ENCODE data around the gene TBX2. TPM values are rescaled to one million over a fixed set of nuclear protein-coding genes. Genes with fewer than 3 reads are reported as not detected.

TBX2 gene
- total and polyA plus RNA-seq, 2 of the 4 experiments (the other 2 are of a cell fraction): 20.1 to 64.1 TPM

- no peak overlapping the region for H2BK5ac ChIP-seq (ENCODE audit: low read depth, low read length, poor library complexity, severe bottlenecking)
- no peaks in the 10 kb centered on the region for H3K36me3 ChIP-seq (ENCODE audit: control insufficient read depth, insufficient read depth, low read length)
- no peaks in the 10 kb centered on the region for H4K20me1 ChIP-seq (ENCODE audit: insufficient read depth, low read length)
- no peak overlapping the region for H3K9ac ChIP-seq (ENCODE audit: low read depth, low read length)
- H3K4ac ChIP-seq (ENCODE audit: low read depth, low read length): no peak overlapping the region; the same call in 1 of the 2 replicates
- no peak overlapping the region for H4K5ac ChIP-seq (ENCODE audit: low read depth, low read length)
- dilution Hi-C loops (cut with HindIII; ENCODE audit: low sequenced_read_pairs, unreplicated experiment) (no loop called here), intact Hi-C loops (cut with micrococcal nuclease) (no loop called here), in situ Hi-C loops (cut with MboI; ENCODE audit: low sequenced_read_pairs) (no loop called here)
- peak overlapping the region; percentile 7; the same call in 1 of the 2 replicates for H3K23ac ChIP-seq (ENCODE audit: low read depth, low read length)
- H3K18ac ChIP-seq (ENCODE audit: low read depth, low read length): no peak overlapping the region
- no peaks in the 10 kb centered on the region for H3K27me3 ChIP-seq (ENCODE audit: control insufficient read depth, insufficient read depth, low read length)
- no peak overlapping the region for H3K27ac ChIP-seq (ENCODE audit: insufficient read depth, low read length)
- DNase-seq (no peak), ATAC-seq (ENCODE audit: low read depth) (no peak)
- no TSS peak for BruUV-seq (replicated peaks)
- H2AFZ ChIP-seq (replicated peaks; ENCODE audit: low read length, poor library complexity): no peak overlapping the region
- ChIA-PET POLR2A (ENCODE audit: unreplicated experiment) (interaction anchor here (0.5 kb wide), 1 partner anchor 9 kb away, joined by 3 read pairs; no protein-coding TSS in a partner anchor), CTCF (no interaction called here)
- H2AK5ac ChIP-seq (ENCODE audit: low read depth, low read length): peak overlapping the region; percentile 9; the same call in 1 of the 2 replicates
- TF ChIP-seq MAZ (IDR thresholded peaks at IDR 0.05; ENCODE audit: borderline replicate concordance, low read depth, low read length) (no peak), RFX5 (IDR thresholded peaks at IDR 0.05; ENCODE audit: low read depth, low read length) (no peak)
- no peak overlapping the region for H2BK15ac ChIP-seq (ENCODE audit: low read depth, low read length)
- no peak overlapping the region for H2AK9ac ChIP-seq (replicated peaks; ENCODE audit: low read depth, low read length, poor library complexity)
- no peak overlapping the region for H4K91ac ChIP-seq (ENCODE audit: insufficient read depth, low read depth, low read length)
- no CpG with 5 or more reads among the region's 8 CpGs for WGBS, 2 experiments (ENCODE audit: extremely low coverage in 2 of 2, insufficient read length in 1 of 2)
- H3K4me1 ChIP-seq (ENCODE audit: control insufficient read depth, insufficient read depth, low read length): no peaks in the 10 kb centered on the region; the same call in 1 of the 2 replicates
- no peak overlapping the region for H3K4me2 ChIP-seq (ENCODE audit: low read depth, low read length)
- no peak overlapping the region for H2BK20ac ChIP-seq (ENCODE audit: low read depth, low read length)
- no peak overlapping the region for H3K56ac ChIP-seq (ENCODE audit: extremely low read depth, insufficient read depth, low read length)
- H3K9me1 ChIP-seq (ENCODE audit: insufficient read depth, low read length): peaks cover 4% of the 10 kb centered on the region; the same call in 1 of the 2 replicates
- no peaks in the 10 kb centered on the region for H3K79me1 ChIP-seq (ENCODE audit: low read depth in 1 of 2, low read length in 2 of 2)
- peaks cover 4% of the 10 kb centered on the region; the same call in 1 of the 2 replicates for H3K9me3 ChIP-seq (ENCODE audit: control insufficient read depth, insufficient read depth, low read length)
- 0 out of 2 replicates have a peak overlapping the region, but pooled peaks have one; percentile 8 for H3K14ac ChIP-seq (replicated peaks; ENCODE audit: low read depth, low read length)
- H3K4me3 ChIP-seq (ENCODE audit: insufficient read depth, low read depth, low read length): no peak overlapping the region
- H2BK120ac ChIP-seq (ENCODE audit: low read depth, low read length): no peak overlapping the region
- H4K8ac ChIP-seq (ENCODE audit: low read depth in 2 of 2, low read length in 2 of 2): no peak overlapping the region
Measured at GRCh38 chr17:61366076-61366714, 33.4 kb upstream of the TBX2 start.
